IMR-90 (cell line): ENCODE measurements around the gene ATP1A3. TPM values are rescaled to one million over a fixed set of nuclear protein-coding genes. Genes with fewer than 3 reads are reported as not detected.

ENCODE experiments used
- ATAC-seq: fragments of 200-7000 bp; cut with Tn5 transposase; 2 replicates; pipeline ENCODE4 v1.9.1; 2020; ENCODE audit warnings: low read depth, mild to moderate bottlenecking, moderate library complexity
- BruUV-seq: library from RNA; stranded (reverse); fragments of 400-500 nt; replicated peaks from 2 replicates; lab custom pipeline; 2021; lab: Mats Ljungman, UMichigan
- CTCF ChIA-PET: fragments of 300-600 bp; formaldehyde crosslinking; extraction: SDS; loops from one replicate; lab custom pipeline; 2021; ENCODE audit warnings: antibody characterized with exemption; lab: Yijun Ruan, JAX
- POLR2A ChIA-PET: fragments of 300-600 bp; sonication (Branson Sonifier 250); formaldehyde crosslinking; loops from one replicate; lab custom pipeline; 2022; ENCODE audit warnings: antibody characterized with exemption; ENCODE audit not compliant: unreplicated experiment; lab: Charles Lee
- DNase-seq: peaks from one replicate; pipeline ENCODE4 v3.0.0; 2013
- H2AFZ ChIP-seq: replicated peaks from 2 replicates; pipeline ENCODE3; 2013; ENCODE audit warnings: low read length, mild to moderate bottlenecking; ENCODE audit not compliant: poor library complexity
- H2AK5ac ChIP-seq: 2 replicates; pipeline ENCODE4 v1.6.1; 2013; ENCODE audit warnings: low read depth, low read length, inconsistent platforms
- H2AK9ac ChIP-seq: replicated peaks from 2 replicates; pipeline ENCODE3; 2013; ENCODE audit warnings: mild to moderate bottlenecking, low read depth, low read length, moderate library complexity; ENCODE audit not compliant: poor library complexity
- H2BK120ac ChIP-seq: 2 replicates; pipeline ENCODE4 v1.6.1; 2013; ENCODE audit warnings: low read depth, low read length, inconsistent platforms
- H2BK15ac ChIP-seq: 3 replicates; pipeline ENCODE4 v1.6.1; 2013; ENCODE audit warnings: low read depth, low read length, inconsistent platforms
- H2BK20ac ChIP-seq: 2 replicates; pipeline ENCODE4 v1.6.1; 2013; ENCODE audit warnings: low read depth, mild to moderate bottlenecking, inconsistent platforms, low read length, moderate library complexity
- H2BK5ac ChIP-seq: 2 replicates; pipeline ENCODE4 v1.6.1; 2013; ENCODE audit warnings: mild to moderate bottlenecking, low read depth, low read length, inconsistent platforms; ENCODE audit not compliant: poor library complexity, severe bottlenecking
- H3K14ac ChIP-seq: replicated peaks from 2 replicates; pipeline ENCODE4 v1.6.1; 2013; ENCODE audit warnings: low read depth, low read length, inconsistent platforms
- H3K18ac ChIP-seq: 2 replicates; pipeline ENCODE4 v1.6.1; 2013; ENCODE audit warnings: low read depth, low read length, control low read depth
- H3K23ac ChIP-seq: 2 replicates; pipeline ENCODE4 v1.6.1; 2013; ENCODE audit warnings: low read depth, low read length, inconsistent platforms
- H3K27ac ChIP-seq: 2 replicates; pipeline ENCODE4 v1.5.1; 2013; ENCODE audit warnings: mild to moderate bottlenecking, control low read depth, low read length; ENCODE audit not compliant: insufficient read depth
- H3K27me3 ChIP-seq: 2 replicates; pipeline ENCODE4 v1.6.1; 2013; ENCODE audit warnings: low read length; ENCODE audit not compliant: control insufficient read depth, insufficient read depth
- H3K36me3 ChIP-seq: 2 replicates; pipeline ENCODE4 v1.6.1; 2013; ENCODE audit warnings: low read length, mixed read lengths; ENCODE audit not compliant: control insufficient read depth, insufficient read depth
- H3K4ac ChIP-seq: 2 replicates; pipeline ENCODE4 v1.6.1; 2013; ENCODE audit warnings: low read depth, low read length, inconsistent platforms
- H3K4me1 ChIP-seq: 2 replicates; pipeline ENCODE4 v1.6.1; 2013; ENCODE audit warnings: low read length, mixed read lengths; ENCODE audit not compliant: control insufficient read depth, insufficient read depth
- H3K4me2 ChIP-seq: 2 replicates; pipeline ENCODE4 v1.6.1; 2013; ENCODE audit warnings: low read depth, mild to moderate bottlenecking, control low read depth, low read length, moderate library complexity
- H3K4me3 ChIP-seq: 2 replicates; pipeline ENCODE4 v1.5.1; 2013; ENCODE audit warnings: low read depth, mild to moderate bottlenecking, control low read depth, low read length, moderate library complexity; ENCODE audit not compliant: insufficient read depth
- H3K56ac ChIP-seq: 2 replicates; pipeline ENCODE4 v1.6.1; 2013; ENCODE audit warnings: low read length, inconsistent platforms; ENCODE audit not compliant: insufficient read depth; ENCODE audit errors: extremely low read depth
- H3K79me1 ChIP-seq, 2 experiments: 2 replicates each; pipeline ENCODE4 v1.6.1; 2013; ENCODE audit warnings: low read length in 2 of 2, inconsistent platforms in 1 of 2, low read depth in 1 of 2
- H3K9ac ChIP-seq: 2 replicates; pipeline ENCODE4 v1.6.1; 2013; ENCODE audit warnings: low read depth, low read length, control low read depth
- H3K9me1 ChIP-seq: 2 replicates; pipeline ENCODE4 v1.6.1; 2013; ENCODE audit warnings: low read length, inconsistent platforms; ENCODE audit not compliant: insufficient read depth
- H3K9me3 ChIP-seq: 2 replicates; pipeline ENCODE4 v1.6.1; 2013; ENCODE audit warnings: low read length; ENCODE audit not compliant: control insufficient read depth, insufficient read depth
- H4K20me1 ChIP-seq: 2 replicates; pipeline ENCODE4 v1.6.1; 2013; ENCODE audit warnings: low read length, inconsistent platforms; ENCODE audit not compliant: insufficient read depth
- H4K5ac ChIP-seq: 2 replicates; pipeline ENCODE4 v1.6.1; 2013; ENCODE audit warnings: mild to moderate bottlenecking, low read depth, low read length, control low read depth
- H4K8ac ChIP-seq, 2 experiments: 2 replicates each; pipeline ENCODE4 v1.6.1; 2013; ENCODE audit warnings: low read depth in 2 of 2, low read length in 2 of 2, control low read depth in 1 of 2, inconsistent platforms in 1 of 2
- H4K91ac ChIP-seq: 2 replicates; pipeline ENCODE4 v1.6.1; 2013; ENCODE audit warnings: low read depth, low read length, inconsistent platforms; ENCODE audit not compliant: insufficient read depth
- FOS ChIP-seq: fragments of 150-350 bp; IDR thresholded peaks from 2 replicates; pipeline ENCODE4 v1.6.1; 2016; ENCODE audit warnings: low read depth, low read length
- MAZ ChIP-seq: IDR thresholded peaks from 2 replicates; pipeline ENCODE4 v1.6.1; 2012; ENCODE audit warnings: low read depth, mild to moderate bottlenecking, low read length, improper control_type of control experiment, moderate library complexity, borderline replicate concordance
- RAD21 ChIP-seq: IDR thresholded peaks from 2 replicates; pipeline ENCODE4 v1.6.1; 2012; ENCODE audit warnings: low read length, improper control_type of control experiment
- RCOR1 ChIP-seq: IDR thresholded peaks from 2 replicates; pipeline ENCODE4 v1.6.1; 2012; ENCODE audit warnings: mild to moderate bottlenecking, low read length, improper control_type of control experiment; ENCODE audit not compliant: insufficient replicate concordance
- SMC3 ChIP-seq: fragments of 150-350 bp; IDR thresholded peaks from 2 replicates; pipeline ENCODE4 v1.6.1; 2016; ENCODE audit warnings: low read depth, mild to moderate bottlenecking, antibody characterized with exemption, low read length, moderate library complexity
- WGBS, 2 experiments: methylation state at CpG; one replicate each; pipeline versions ENCODE4 v1.1.5 to v1.1.7; 2013; ENCODE audit warnings: missing lambda C conversion rate in 2 of 2; ENCODE audit not compliant: insufficient read length in 1 of 2; ENCODE audit errors: extremely low coverage in 2 of 2; 5-methylcytosine and 5-hydroxymethylcytosine counted together
- dilution Hi-C: fragments of 300-500 bp; cut with HindIII; formaldehyde crosslinking; loops from one replicate; pipeline ENCODE4 v1.14.3; 2018; ENCODE audit warnings: low sequenced_read_pairs; ENCODE audit not compliant: unreplicated experiment
- in situ Hi-C: fragments of 300-500 bp; cut with MboI; formaldehyde crosslinking; loops from 3 replicates; pipeline ENCODE4 v1.14.3; 2019; ENCODE audit warnings: low sequenced_read_pairs, inconsistent platforms, mixed read lengths
- intact Hi-C: fragments of 100-400 bp; cut with micrococcal nuclease; formaldehyde crosslinking; loops from 2 replicates; pipeline ENCODE4 v1.10.0; 2022
- polyA plus RNA-seq, 3 experiments: library from polyadenylated mRNA; depleted of rRNA; stranded (reverse); fragments of >200 nt; gene quantifications; 2 replicates each; pipeline ENCODE4 v1.2.3, GENCODE V29; 2012; ENCODE audit warnings: low replicate concordance in 1 of 3
- total RNA-seq: library from RNA; depleted of rRNA; stranded (reverse); fragments of >200 nt; gene quantifications from 2 replicates; pipeline ENCODE4 v1.2.3, GENCODE V29; 2012
- TF ChIP-seq, protein P1 (sequence below): conservative IDR thresholded peaks from 2 replicates; pipeline ENCODE4 v1.5.1; 2012; ENCODE audit warnings: mild to moderate bottlenecking, low read depth, low read length, improper control_type of control experiment

The ATP1A3 gene
- total and polyA plus RNA-seq, 2 of the 4 experiments (the other 2 are of a cell fraction): under 0.01 to 0.12 TPM

DNA sequence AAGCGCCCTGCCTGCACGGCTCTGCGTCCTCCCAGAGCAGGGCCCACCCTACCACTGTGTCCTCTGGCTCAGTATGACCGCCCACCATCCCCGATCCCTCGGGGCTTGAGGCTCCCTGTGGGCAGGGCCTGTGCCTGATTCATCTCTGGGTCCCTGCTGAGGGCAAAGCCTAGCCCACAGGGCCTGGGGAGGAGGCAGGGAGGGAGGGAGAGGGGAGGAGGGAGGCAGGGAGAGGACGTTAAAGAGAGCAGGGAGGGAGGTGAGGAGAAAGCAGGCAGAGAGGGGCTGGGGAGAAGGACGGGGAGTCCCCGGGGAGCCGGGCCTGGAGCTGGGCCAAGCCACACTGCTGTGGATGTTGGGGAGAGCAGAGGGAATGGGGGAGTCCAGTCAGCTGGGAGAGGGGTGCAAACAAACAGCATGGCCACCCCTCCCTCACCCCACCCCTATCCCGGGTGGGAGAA, 61.7 kb downstream of the ATP1A3 start:
- H3K27ac ChIP-seq: no peak overlapping the region
- CTCF ChIA-PET: no interaction called here
- no peaks in the 10 kb centered on the region for H3K79me1 ChIP-seq
- H2BK20ac ChIP-seq: no peak overlapping the region
- H2BK5ac ChIP-seq: no peak overlapping the region
- H2AK5ac ChIP-seq: no peak overlapping the region
- H2BK15ac ChIP-seq: no peak overlapping the region
- BruUV-seq: no TSS peak
- no peak overlapping the region for H3K23ac ChIP-seq
- no peak for TF ChIP-seq RCOR1
- no peak for TF ChIP-seq MAZ
- TF ChIP-seq RAD21: no peak
- TF ChIP-seq, protein P1, sequence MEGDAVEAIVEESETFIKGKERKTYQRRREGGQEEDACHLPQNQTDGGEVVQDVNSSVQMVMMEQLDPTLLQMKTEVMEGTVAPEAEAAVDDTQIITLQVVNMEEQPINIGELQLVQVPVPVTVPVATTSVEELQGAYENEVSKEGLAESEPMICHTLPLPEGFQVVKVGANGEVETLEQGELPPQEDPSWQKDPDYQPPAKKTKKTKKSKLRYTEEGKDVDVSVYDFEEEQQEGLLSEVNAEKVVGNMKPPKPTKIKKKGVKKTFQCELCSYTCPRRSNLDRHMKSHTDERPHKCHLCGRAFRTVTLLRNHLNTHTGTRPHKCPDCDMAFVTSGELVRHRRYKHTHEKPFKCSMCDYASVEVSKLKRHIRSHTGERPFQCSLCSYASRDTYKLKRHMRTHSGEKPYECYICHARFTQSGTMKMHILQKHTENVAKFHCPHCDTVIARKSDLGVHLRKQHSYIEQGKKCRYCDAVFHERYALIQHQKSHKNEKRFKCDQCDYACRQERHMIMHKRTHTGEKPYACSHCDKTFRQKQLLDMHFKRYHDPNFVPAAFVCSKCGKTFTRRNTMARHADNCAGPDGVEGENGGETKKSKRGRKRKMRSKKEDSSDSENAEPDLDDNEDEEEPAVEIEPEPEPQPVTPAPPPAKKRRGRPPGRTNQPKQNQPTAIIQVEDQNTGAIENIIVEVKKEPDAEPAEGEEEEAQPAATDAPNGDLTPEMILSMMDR: no peak
- no peak for TF ChIP-seq SMC3
- no peak for TF ChIP-seq FOS
- H2AFZ ChIP-seq: no peak overlapping the region
- H3K4me2 ChIP-seq: no peak overlapping the region
- H3K56ac ChIP-seq: no peak overlapping the region
- no peak overlapping the region for H4K5ac ChIP-seq
- H3K4me1 ChIP-seq: peaks cover 17% of the 10 kb centered on the region
- intact Hi-C loops: loop anchor here (5.0 kb wide), 1 partner anchor 50 kb away; the partner anchor contains the start of gene ARHGEF1
- H3K9me1 ChIP-seq: no peaks in the 10 kb centered on the region; the same call in 1 of the 2 replicates
- no peaks in the 10 kb centered on the region for H3K36me3 ChIP-seq
- H3K27me3 ChIP-seq: peaks cover 78% of the 10 kb centered on the region
- no peak for DNase-seq
- ATAC-seq: no peak
- no peak overlapping the region for H2AK9ac ChIP-seq
- H3K4me3 ChIP-seq: no peak overlapping the region
- H3K9me3 ChIP-seq: no peaks in the 10 kb centered on the region
- peaks cover 10% of the 10 kb centered on the region for H4K20me1 ChIP-seq
- no peak overlapping the region for H4K8ac ChIP-seq
- no peak overlapping the region for H3K14ac ChIP-seq
- H3K18ac ChIP-seq: no peak overlapping the region
- H2BK120ac ChIP-seq: no peak overlapping the region
- dilution Hi-C loops: no loop called here
- no peak overlapping the region for H4K91ac ChIP-seq
- in situ Hi-C loops: no loop called here
- no peak overlapping the region for H3K9ac ChIP-seq
- 15% methylated on average over 5 of the region's 11 CpGs; no CpG with 5 or more reads in 1 of the 2 experiments for WGBS, 2 experiments
- POLR2A ChIA-PET: no interaction called here
- H3K4ac ChIP-seq: no peak overlapping the region
